H1 (cell line): ENCODE results near the gene FAM170B. TPM values are rescaled to one million over a fixed set of nuclear protein-coding genes. Genes with fewer than 3 reads are reported as not detected.

Experiments
- CTCF ChIA-PET: fragments of 300-600 bp; sonication (Branson Sonifier 250); formaldehyde crosslinking; loops from one replicate; lab custom pipeline; 2021; ENCODE audit not compliant: partially characterized antibody; lab: Charles Lee
- POLR2A ChIA-PET: fragments of 300-600 bp; sonication (Branson Sonifier 250); formaldehyde crosslinking; loops from one replicate; lab custom pipeline; 2021; ENCODE audit warnings: inconsistent platforms; ENCODE audit not compliant: partially characterized antibody; lab: Charles Lee
- DNase-seq, 2 experiments: peaks; one replicate each; pipeline versions ENCODE4 v3.0.0 to v3.0.0-alpha.2; 2010 to 2022; ENCODE audit warnings: low spot score in 2 of 2, low read depth in 1 of 2, mixed read lengths in 1 of 2
- FAIRE-seq: peaks from 2 replicates; lab custom pipeline; 2011; peaks lifted over from hg19 to GRCh38; lab: Jason Lieb, UNC
- H2AFZ ChIP-seq: 2 replicates; pipeline ENCODE4 v1.8.1; 2012; ENCODE audit warnings: low read length, inconsistent platforms
- H2AK5ac ChIP-seq: 2 replicates; pipeline ENCODE4 v1.6.1; 2013; ENCODE audit warnings: low read depth, low read length
- H2BK120ac ChIP-seq: replicated peaks from 2 replicates; pipeline ENCODE3; 2013; ENCODE audit warnings: low read depth, low read length, inconsistent platforms
- H2BK12ac ChIP-seq: 2 replicates; pipeline ENCODE4 v1.6.1; 2013; ENCODE audit warnings: low read depth, low read length
- H2BK15ac ChIP-seq: 2 replicates; pipeline ENCODE4 v1.6.1; 2013; ENCODE audit warnings: low read length
- H2BK20ac ChIP-seq: 2 replicates; pipeline ENCODE4 v1.6.1; 2013; ENCODE audit warnings: low read length
- H2BK5ac ChIP-seq: 2 replicates; pipeline ENCODE4 v1.6.1; 2013; ENCODE audit warnings: low read depth, low read length
- H3K14ac ChIP-seq: 2 replicates; pipeline ENCODE4 v1.6.1; 2013; ENCODE audit warnings: inconsistent platforms; ENCODE audit not compliant: insufficient read length
- H3K18ac ChIP-seq: 2 replicates; pipeline ENCODE4 v1.6.1; 2013; ENCODE audit warnings: low read length; ENCODE audit errors: extremely low read depth
- H3K23ac ChIP-seq: 2 replicates; pipeline ENCODE4 v1.6.1; 2013; ENCODE audit warnings: inconsistent platforms; ENCODE audit not compliant: insufficient read length
- H3K23me2 ChIP-seq: 2 replicates; pipeline ENCODE4 v1.6.1; 2013; ENCODE audit warnings: low read depth, low read length
- H3K27ac ChIP-seq: 2 replicates; pipeline ENCODE4 v1.6.1; 2011; ENCODE audit warnings: low read depth, low read length, inconsistent platforms
- H3K27me3 ChIP-seq, 4 experiments: replicated peaks in 1 of 4; 1 replicate in 1 of 4; 2 replicates in 3 of 4; pipeline versions ENCODE4 v1.6.1 to v1.8.1; 2011 to 2013; ENCODE audit warnings: low read length in 3 of 4, mild to moderate bottlenecking in 3 of 4, inconsistent platforms in 2 of 4, mixed read lengths in 2 of 4, moderate library complexity in 1 of 4; ENCODE audit not compliant: control insufficient read depth in 3 of 4, insufficient read depth in 3 of 4; ENCODE audit errors: extremely low read depth in 1 of 4
- H3K36me3 ChIP-seq, 4 experiments: 2 replicates each; pipeline versions ENCODE4 v1.6.1 to v1.8.1; 2011 to 2013; ENCODE audit warnings: mild to moderate bottlenecking in 4 of 4, low read length in 3 of 4, moderate library complexity in 2 of 4, control low read depth in 1 of 4, inconsistent platforms in 1 of 4; ENCODE audit not compliant: insufficient read depth in 4 of 4, control insufficient read depth in 2 of 4
- H3K4ac ChIP-seq: replicated peaks from 2 replicates; pipeline ENCODE3; 2013; ENCODE audit warnings: low read length, low read depth, mixed read lengths, inconsistent platforms; ENCODE audit not compliant: insufficient read length
- H3K4me1 ChIP-seq, 4 experiments: replicated peaks in 1 of 4; 1 replicate in 1 of 4; 2 replicates in 3 of 4; pipeline versions ENCODE4 v1.6.1 to v1.8.1; 2011 to 2013; ENCODE audit warnings: low read length in 3 of 4, inconsistent platforms in 2 of 4, mixed read lengths in 1 of 4; ENCODE audit not compliant: insufficient read depth in 4 of 4, control insufficient read depth in 3 of 4
- H3K4me2 ChIP-seq, 2 experiments: 2 replicates each; pipeline versions ENCODE4 v1.6.1 to v1.8.1; 2011 to 2013; ENCODE audit warnings: low read depth in 2 of 2, low read length in 2 of 2, control low read depth in 1 of 2, inconsistent platforms in 1 of 2, mild to moderate bottlenecking in 1 of 2; ENCODE audit not compliant: insufficient read depth in 1 of 2
- H3K4me3 ChIP-seq, 4 experiments: fragments of 200-600, 300-600 bp in 1 of 4; sonication (generic), shearing (Covaris generic), sonication (Bioruptor Twin) in 1 of 4; 2 replicates each; pipeline versions ENCODE4 v1.5.1 to v1.8.1; 2011 to 2016; ENCODE audit warnings: low read length in 4 of 4, low read depth in 3 of 4, control low read depth in 2 of 4, inconsistent platforms in 2 of 4, mild to moderate bottlenecking in 2 of 4, mixed read lengths in 1 of 4, moderate library complexity in 1 of 4; ENCODE audit not compliant: insufficient read depth in 2 of 4; ENCODE audit errors: extremely low read depth in 1 of 4
- H3K56ac ChIP-seq: replicated peaks from 2 replicates; pipeline ENCODE3; 2013; ENCODE audit warnings: low read depth, mild to moderate bottlenecking, mixed read lengths, low read length, inconsistent platforms; ENCODE audit not compliant: insufficient read length
- H3K79me1 ChIP-seq: 2 replicates; pipeline ENCODE4 v1.6.1; 2013; ENCODE audit warnings: low read depth, low read length, control low read depth
- H3K79me2 ChIP-seq, 2 experiments: 2 replicates each; pipeline versions ENCODE4 v1.6.1 to v1.8.1; 2012 to 2013; ENCODE audit warnings: low read length in 2 of 2, mild to moderate bottlenecking in 2 of 2, inconsistent platforms in 1 of 2; ENCODE audit not compliant: insufficient read depth in 2 of 2, control insufficient read depth in 1 of 2
- H3K9ac ChIP-seq, 4 experiments: replicated peaks in 1 of 4; 1 replicate in 1 of 4; 2 replicates in 3 of 4; pipeline versions ENCODE4 v1.6.1 to v1.8.1; 2011 to 2013; ENCODE audit warnings: low read depth in 3 of 4, low read length in 3 of 4, control low read depth in 2 of 4, mild to moderate bottlenecking in 2 of 4, moderate library complexity in 2 of 4, inconsistent platforms in 1 of 4; ENCODE audit errors: extremely low read depth in 1 of 4
- H3K9me3 ChIP-seq, 2 experiments: 2 replicates each; pipeline versions ENCODE4 v1.6.1 to v1.8.1; 2012 to 2013; ENCODE audit warnings: mild to moderate bottlenecking in 2 of 2, moderate library complexity in 2 of 2, control low read depth in 1 of 2, inconsistent platforms in 1 of 2, low read depth in 1 of 2, low read length in 1 of 2, mixed read lengths in 1 of 2; ENCODE audit not compliant: insufficient read depth in 2 of 2
- H4K20me1 ChIP-seq, 2 experiments: replicated peaks in 1 of 2; 2 replicates each; pipeline versions ENCODE3 to v1.8.1; 2011 to 2013; ENCODE audit warnings: inconsistent platforms in 2 of 2, low read length in 2 of 2, mild to moderate bottlenecking in 1 of 2; ENCODE audit not compliant: insufficient read depth in 2 of 2, control insufficient read depth in 1 of 2
- H4K5ac ChIP-seq: 2 replicates; pipeline ENCODE4 v1.6.1; 2013; ENCODE audit warnings: low read length, low read depth, mixed read lengths, inconsistent platforms; ENCODE audit not compliant: insufficient read length
- H4K8ac ChIP-seq: 2 replicates; pipeline ENCODE4 v1.8.0; 2013; ENCODE audit warnings: mild to moderate bottlenecking, moderate library complexity, low read length, inconsistent platforms; ENCODE audit not compliant: insufficient read depth; ENCODE audit errors: extremely low read depth
- H4K91ac ChIP-seq: replicated peaks from 2 replicates; pipeline ENCODE3; 2013; ENCODE audit warnings: low read length, mixed read lengths, inconsistent platforms; ENCODE audit not compliant: insufficient read length
- ASH2L ChIP-seq: fragments of 200-600, 300-600 bp; sonication (generic); IDR thresholded peaks from one replicate; pipeline ENCODE4 v1.7.1; 2017; ENCODE audit warnings: low read length
- CBX8 ChIP-seq: fragments of 300-800, 300-1000 bp; sonication (generic); IDR thresholded peaks from 2 replicates; pipeline ENCODE4 v1.7.1; 2016; ENCODE audit warnings: low read depth, low read length, borderline replicate concordance
- CEBPB ChIP-seq: IDR thresholded peaks from 2 replicates; pipeline ENCODE4 v1.6.1; 2012; ENCODE audit warnings: low read depth, low read length
- EP300 ChIP-seq, 2 experiments: IDR thresholded peaks; 1 replicate in 1 of 2; 2 replicates in 1 of 2; pipeline ENCODE4 v1.6.1; 2011 to 2012; ENCODE audit warnings: low read depth in 2 of 2, low read length in 2 of 2, mild to moderate bottlenecking in 2 of 2, borderline replicate concordance in 1 of 2, inconsistent platforms in 1 of 2, moderate library complexity in 1 of 2
- FOSL1 ChIP-seq: IDR thresholded peaks from 2 replicates; pipeline ENCODE4 v1.6.1; 2011; ENCODE audit warnings: mild to moderate bottlenecking, low read depth, low read length, moderate library complexity; ENCODE audit not compliant: insufficient read depth
- HDAC2 ChIP-seq, 2 experiments: fragments of 300-600 bp in 1 of 2; sonication (generic) in 1 of 2; IDR thresholded peaks; 2 replicates each; pipeline ENCODE4 v1.6.1; 2011 to 2012; ENCODE audit warnings: low read depth in 2 of 2, low read length in 2 of 2, mild to moderate bottlenecking in 2 of 2, moderate library complexity in 2 of 2, borderline replicate concordance in 1 of 2, inconsistent platforms in 1 of 2
- PHF8 ChIP-seq: fragments of 200-600 bp; sonication (generic); conservative IDR thresholded peaks from 2 replicates; pipeline ENCODE4 v1.7.1; 2012; ENCODE audit warnings: low read depth, mild to moderate bottlenecking, inconsistent platforms, low read length, moderate library complexity
- POU5F1 ChIP-seq: IDR thresholded peaks from 2 replicates; pipeline ENCODE4 v1.6.1; 2011; ENCODE audit warnings: low read depth, mild to moderate bottlenecking, low read length, moderate library complexity
- SIN3A ChIP-seq, 2 experiments: IDR thresholded peaks in 1 of 2; conservative IDR thresholded peaks in 1 of 2; 2 replicates each; pipeline ENCODE4 v1.6.1; 2011 to 2012; ENCODE audit warnings: low read length in 2 of 2, improper control_type of control experiment in 1 of 2, low read depth in 1 of 2, mild to moderate bottlenecking in 1 of 2
- USF2 ChIP-seq: IDR thresholded peaks from 2 replicates; pipeline ENCODE4 v1.6.1; 2011; ENCODE audit warnings: low read length, improper control_type of control experiment
- ZNF274 ChIP-seq: IDR thresholded peaks from 2 replicates; pipeline ENCODE4 v1.7.0; 2012; ENCODE audit warnings: low read length, borderline replicate concordance; ENCODE audit errors: extremely low read depth
- WGBS, 2 experiments: shearing (Covaris generic) in 1 of 2; methylation state at CpG; one replicate each; pipeline versions ENCODE4 v1.1.6 to v1.1.7; 2013 to 2015; ENCODE audit warnings: low lambda C conversion rate in 2 of 2, mixed read lengths in 2 of 2, inconsistent platforms in 1 of 2, low coverage in 1 of 2, missing lambda C conversion rate in 1 of 2; ENCODE audit not compliant: insufficient replicate concordance in 2 of 2, insufficient coverage in 1 of 2, insufficient read length in 1 of 2; ENCODE audit errors: extremely low coverage in 1 of 2, missing lambda C conversion rate in 1 of 2; 5-methylcytosine and 5-hydroxymethylcytosine counted together
- polyA plus RNA-seq, 7 experiments: library from polyadenylated mRNA; depleted of rRNA in 3 of 7; stranded (reverse) in 5 of 7; unstranded in 2 of 7; fragments of >200 nt in 5 of 7; fragments of 200-250 nt in 2 of 7; gene quantifications; 1 replicate in 5 of 7; 2 replicates in 1 of 7; 4 replicates in 1 of 7; pipeline versions ENCODE4 v1.2.1 to v1.2.3, GENCODE V29; 2011 to 2013; ENCODE audit warnings: missing spikeins in 2 of 7, mixed read lengths in 2 of 7
- total RNA-seq: library from RNA; stranded (reverse); fragmentation: NEBNext Ultra II Directional; extraction: Animal tissue kit (Norgen Biotek cat#: 25700); gene quantifications from 2 replicates; pipeline ENCODE4 v1.2.1, GENCODE V29; 2021

FAM170B gene
- total and polyA plus RNA-seq, 2 of the 8 experiments (the other 6 are each of a cell fraction or from before 2014, with no cell fraction given): not detected

DNA sequence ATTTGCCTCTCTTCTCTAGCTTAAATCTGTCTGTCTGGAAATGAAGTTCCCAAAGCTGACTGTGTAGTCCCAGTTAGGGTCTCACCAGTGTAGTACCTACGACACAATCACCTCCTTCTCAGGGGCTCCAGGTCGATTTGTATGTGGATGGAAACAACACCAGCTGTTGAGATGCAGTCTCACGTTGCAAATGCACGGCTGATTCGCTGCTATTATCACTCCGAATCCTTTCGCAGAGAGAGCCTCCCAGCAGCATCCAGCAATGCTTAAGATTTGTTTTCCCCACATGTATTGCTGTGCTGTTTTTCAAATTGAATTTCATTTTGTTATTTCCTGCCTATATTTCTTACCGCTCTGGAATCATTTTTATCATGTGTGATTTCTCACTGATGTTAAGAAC is 34.8 kb downstream of the FAM170B start:
- H3K79me1 ChIP-seq: no peaks in the 10 kb centered on the region
- no peak overlapping the region for H2AFZ ChIP-seq
- no peak overlapping the region for H3K4ac ChIP-seq
- H4K20me1 ChIP-seq: no peaks in the 10 kb centered on the region
- H3K27me3 ChIP-seq: no peaks in the 10 kb centered on the region
- DNase-seq (no peak), FAIRE-seq (no peak)
- H3K23ac ChIP-seq: no peak overlapping the region
- H3K18ac ChIP-seq: no peak overlapping the region
- no peak overlapping the region for H2BK15ac ChIP-seq
- no peak for TF ChIP-seq USF2
- no peak for TF ChIP-seq HDAC2 (IDR thresholded peaks at IDR 0.05; ENCODE audit: borderline replicate concordance in 1 of 2, low read depth in 2 of 2, low read length in 2 of 2)
- TF ChIP-seq ZNF274: no peak
- TF ChIP-seq CBX8: no peak
- no peak for TF ChIP-seq ASH2L
- TF ChIP-seq FOSL1: no peak
- no peak for TF ChIP-seq EP300 (IDR thresholded peaks at IDR 0.05; ENCODE audit: borderline replicate concordance in 1 of 2, low read depth in 2 of 2, low read length in 2 of 2)
- no peak for TF ChIP-seq CEBPB
- TF ChIP-seq SIN3A (conservative IDR thresholded peaks at IDR 0.05 in 1 of 2, IDR thresholded peaks at IDR 0.05 in 1 of 2; ENCODE audit: low read depth in 1 of 2, low read length in 2 of 2): no peak
- TF ChIP-seq PHF8: no peak
- TF ChIP-seq POU5F1: no peak
- H3K4me1 ChIP-seq: no peaks in the 10 kb centered on the region; a peak in 1 of 7 replicates
- no peak overlapping the region for H3K56ac ChIP-seq
- no peak overlapping the region for H3K4me2 ChIP-seq
- no peak overlapping the region for H2BK12ac ChIP-seq
- no peaks in the 10 kb centered on the region for H3K9me3 ChIP-seq
- H4K5ac ChIP-seq: no peak overlapping the region
- no peak overlapping the region for H4K8ac ChIP-seq
- H3K36me3 ChIP-seq: no peaks in the 10 kb centered on the region
- H2BK5ac ChIP-seq: no peak overlapping the region
- no peak overlapping the region for H4K91ac ChIP-seq
- no peaks in the 10 kb centered on the region for H3K23me2 ChIP-seq
- no peak overlapping the region for H2BK20ac ChIP-seq
- no peak overlapping the region for H3K14ac ChIP-seq
- H3K27ac ChIP-seq: no peak overlapping the region
- 82% methylated on average over 8 of the region's 8 CpGs; no CpG with 5 or more reads in 1 of the 2 experiments for WGBS, 2 experiments
- H3K79me2 ChIP-seq: no peaks in the 10 kb centered on the region
- H3K4me3 ChIP-seq: no peak overlapping the region
- H3K9ac ChIP-seq: no peak overlapping the region
- ChIA-PET CTCF (interaction anchor here (0.5 kb wide), 1 partner anchor 166 kb away, joined by 3 read pairs; no protein-coding TSS in a partner anchor), POLR2A (no interaction called here)
- no peak overlapping the region for H2AK5ac ChIP-seq
- H2BK120ac ChIP-seq: no peak overlapping the region
